GM19395 (cell line): ENCODE measurements around the gene EPB41L2.
A peak's percentile ranks its signal among the peaks of the same experiment; 100 is the strongest.
"Not testable (repeated sequence)": the region's sequence is repeated elsewhere in the genome, so short reads cannot be mapped to it uniquely, and the experiment has no call there.

ENCODE experiments used
- ATAC-seq: cut with Tn5 transposase; IDR thresholded peaks from one replicate; pipeline ENCODE4 v1.9.1; 2021; ENCODE audit warnings: mild to moderate bottlenecking, moderate library complexity; ENCODE audit not compliant: unreplicated experiment

The EPB41L2 gene

DNA sequence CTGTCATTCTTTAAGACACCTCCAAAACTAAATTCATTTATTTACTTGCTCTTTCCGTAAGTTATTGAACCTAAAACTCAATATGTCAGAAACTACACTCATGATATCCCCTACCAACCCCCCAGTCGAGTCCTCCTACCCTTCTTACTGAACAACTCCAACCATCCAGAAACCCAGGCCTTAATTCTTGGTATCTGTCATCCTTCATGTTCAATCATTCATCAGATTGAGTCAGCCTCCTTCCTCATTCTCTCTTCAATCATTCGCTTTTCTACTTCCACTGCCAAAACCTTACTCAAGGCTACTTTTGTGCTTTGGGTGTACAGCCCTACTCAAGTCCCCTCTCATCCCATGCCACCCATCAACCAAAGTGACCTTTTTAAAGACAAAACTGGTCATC, 140.1 kb downstream of the EPB41L2 start:
- no peak for ATAC-seq

DNA sequence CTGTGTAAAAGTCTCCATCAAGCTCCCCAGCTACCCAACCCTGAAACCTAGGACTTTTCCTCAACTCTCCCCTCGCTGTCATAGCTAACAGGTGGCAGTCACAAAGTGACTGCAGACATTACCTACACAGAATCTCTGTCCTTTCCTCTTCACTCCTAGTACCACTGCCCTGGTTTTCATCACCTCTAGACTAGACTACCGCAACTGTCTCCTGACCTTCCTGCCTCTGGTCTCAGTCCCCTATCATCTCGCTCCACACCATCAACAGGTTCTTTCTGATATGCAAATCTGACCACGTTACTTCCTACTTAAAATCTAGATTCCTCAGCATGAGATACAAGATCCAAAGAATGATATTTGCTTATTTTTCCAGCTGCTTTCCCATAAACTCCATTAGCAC, 142.1 kb downstream of the EPB41L2 start:
- no peak for ATAC-seq

DNA sequence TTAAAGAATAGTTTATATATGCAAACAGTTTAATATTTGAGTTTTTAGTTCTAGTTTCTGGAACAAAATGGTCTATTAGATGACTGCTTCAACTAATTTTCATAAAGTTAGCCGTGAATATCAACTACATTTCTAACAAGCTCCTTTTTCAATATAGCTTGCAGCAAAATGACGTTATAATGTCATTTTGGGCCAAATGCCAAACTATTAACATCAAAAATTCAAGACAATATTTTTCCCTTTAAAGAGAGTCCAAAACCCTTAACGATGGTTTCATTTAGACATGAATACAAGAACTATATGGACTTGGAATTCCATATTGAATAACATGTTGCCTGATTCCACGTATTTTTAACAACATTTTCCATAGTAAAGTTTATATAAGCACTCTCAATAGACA, 144.9 kb downstream of the EPB41L2 start:
- ATAC-seq: no peak

DNA sequence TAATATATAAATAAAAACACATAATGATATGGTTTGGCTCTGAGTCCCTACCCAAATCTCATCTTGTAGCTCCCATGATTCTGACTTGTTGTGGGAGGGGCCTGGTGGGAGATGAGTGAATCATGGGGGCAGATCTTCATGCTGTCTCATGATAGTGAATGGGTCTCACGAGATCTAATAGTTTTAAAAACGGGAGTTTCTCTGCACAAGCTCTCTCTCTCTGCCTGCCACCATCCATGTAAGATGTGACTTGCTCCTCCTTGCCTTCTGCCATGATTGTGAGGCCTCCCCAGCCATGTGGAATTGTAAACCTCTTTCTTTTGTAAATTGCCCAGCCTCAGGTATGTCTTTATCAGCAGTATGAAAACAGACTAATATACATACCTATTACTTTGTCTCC, 147.4 kb downstream of the EPB41L2 start:
- not testable (repeated sequence) for ATAC-seq

DNA sequence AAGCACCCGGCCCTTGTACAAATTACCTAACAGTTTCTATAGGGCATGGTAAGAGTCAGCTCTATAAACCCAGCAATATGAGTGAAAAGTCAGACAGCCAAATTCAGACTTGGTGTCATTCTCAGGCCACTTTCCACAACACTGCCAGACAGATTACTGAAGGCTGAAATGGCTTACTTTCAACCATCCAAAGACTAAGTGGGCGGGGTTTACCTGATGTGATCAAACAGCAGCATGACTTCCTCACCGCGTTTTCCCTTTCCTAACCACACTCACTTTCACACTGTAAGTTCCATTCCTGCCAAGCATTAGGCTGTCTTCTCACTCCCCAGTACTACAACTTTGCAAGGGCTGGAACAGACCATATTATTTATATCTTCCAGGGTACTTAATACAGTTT, 149.9 kb downstream of the EPB41L2 start:
- ATAC-seq: peak; percentile 92

DNA sequence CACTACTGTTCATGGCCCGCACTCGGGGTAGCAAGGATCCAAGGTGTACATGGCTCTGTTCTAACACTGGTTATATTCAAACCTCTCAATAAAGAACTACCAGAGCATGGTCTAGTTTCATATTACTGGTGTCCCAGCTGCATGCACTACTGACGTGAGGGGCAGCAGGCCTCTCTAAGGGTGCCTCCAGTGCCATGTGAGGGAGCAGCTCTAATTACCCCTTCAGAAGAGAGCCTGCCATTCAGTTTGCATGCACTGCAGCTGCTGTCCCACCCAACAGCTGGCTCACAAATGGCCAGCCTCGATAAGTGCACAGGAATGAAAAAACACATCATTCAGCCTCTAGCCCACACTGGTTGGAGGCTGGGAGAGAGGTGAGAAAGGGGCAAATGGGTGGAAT, 150.6 kb downstream of the EPB41L2 start:
- no peak for ATAC-seq

DNA sequence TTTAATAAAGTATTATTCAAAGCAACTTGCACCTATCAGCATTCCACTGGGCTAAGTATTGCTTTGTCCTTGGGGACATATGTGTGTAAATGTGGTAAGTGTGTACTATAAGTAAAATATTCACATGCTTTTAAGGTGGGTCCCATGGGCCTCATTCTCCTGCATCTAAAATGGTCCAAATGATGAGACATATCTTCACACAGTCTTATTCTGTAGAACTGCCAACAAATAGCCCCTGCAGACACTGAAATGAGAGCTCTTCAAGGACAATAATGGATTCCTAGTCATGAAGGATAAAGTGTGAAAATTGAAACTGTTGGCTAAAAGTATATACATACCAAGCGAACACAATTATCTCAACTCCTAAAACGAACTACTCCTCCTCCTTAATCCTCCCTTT, 154.1 kb downstream of the EPB41L2 start:
- ATAC-seq: no peak

DNA sequence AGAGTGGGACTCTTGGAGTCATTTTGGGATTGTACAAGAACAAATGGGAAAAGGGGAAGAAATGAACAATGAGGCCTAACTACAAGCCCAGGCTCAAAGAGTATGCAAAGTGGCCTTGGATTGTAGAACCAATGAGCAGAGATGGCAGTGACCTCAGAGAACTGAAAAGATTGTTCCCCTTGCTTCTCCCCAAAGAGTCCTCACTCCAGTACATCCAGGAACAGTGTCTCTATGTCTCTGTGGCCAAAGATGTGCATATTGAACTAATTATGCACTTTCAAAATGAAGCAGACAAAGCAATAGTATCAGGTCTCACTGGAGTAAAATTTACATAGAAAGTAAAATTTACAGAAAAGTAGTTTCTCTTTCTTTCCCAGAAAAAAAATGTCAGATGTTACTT, 154.9 kb downstream of the EPB41L2 start:
- ATAC-seq: peak; percentile 76

DNA sequence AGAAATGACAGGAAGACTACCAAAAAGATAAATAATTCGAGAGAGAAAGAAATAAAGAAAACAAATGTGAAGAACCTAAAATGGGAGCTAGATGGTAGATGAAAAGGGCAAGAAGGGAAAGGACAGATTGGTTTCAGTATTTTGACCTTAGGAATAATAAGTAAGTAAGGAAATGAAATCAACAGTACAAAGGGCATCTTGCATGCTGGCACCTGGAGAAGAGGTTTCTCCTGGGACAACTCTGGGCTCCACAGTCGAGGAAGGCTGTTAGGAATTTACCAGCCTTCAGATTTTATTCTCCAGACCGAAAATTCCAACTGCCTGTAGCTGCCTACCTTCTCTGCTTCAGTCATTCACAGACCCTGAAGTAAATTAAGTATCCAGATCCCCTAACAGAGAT, 155.4 kb downstream of the EPB41L2 start:
- ATAC-seq: no peak

DNA sequence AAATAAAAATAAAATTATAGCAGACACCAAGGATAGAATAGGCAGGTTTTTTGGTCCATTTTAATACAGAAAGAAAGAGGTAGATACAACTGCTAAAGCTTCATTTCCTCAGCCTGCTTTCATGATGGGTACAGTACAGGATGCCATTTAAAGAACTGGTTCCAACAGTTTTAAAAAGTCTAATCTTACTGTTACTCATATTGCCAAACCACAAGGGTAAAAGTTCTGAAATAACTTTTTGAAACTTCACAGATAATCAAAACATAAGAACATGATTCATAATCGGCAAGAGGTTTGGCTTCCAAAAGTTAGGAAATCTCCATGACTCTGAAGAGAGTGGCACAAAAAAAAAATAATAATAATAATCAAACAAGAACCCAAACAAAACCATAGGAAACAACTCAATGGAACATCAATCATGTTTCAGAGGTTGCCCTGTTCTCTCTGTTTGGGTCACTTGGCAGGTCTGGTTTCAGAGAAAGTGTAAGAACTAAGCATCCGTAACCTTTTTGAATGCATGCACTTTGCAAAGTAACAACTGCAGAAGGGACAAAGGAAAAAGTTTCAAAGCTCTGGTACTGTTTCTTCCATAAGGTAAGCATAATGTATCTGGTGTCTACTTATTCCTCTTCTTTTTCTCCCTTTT, 156.2 kb downstream of the EPB41L2 start:
- ATAC-seq: no peak

DNA sequence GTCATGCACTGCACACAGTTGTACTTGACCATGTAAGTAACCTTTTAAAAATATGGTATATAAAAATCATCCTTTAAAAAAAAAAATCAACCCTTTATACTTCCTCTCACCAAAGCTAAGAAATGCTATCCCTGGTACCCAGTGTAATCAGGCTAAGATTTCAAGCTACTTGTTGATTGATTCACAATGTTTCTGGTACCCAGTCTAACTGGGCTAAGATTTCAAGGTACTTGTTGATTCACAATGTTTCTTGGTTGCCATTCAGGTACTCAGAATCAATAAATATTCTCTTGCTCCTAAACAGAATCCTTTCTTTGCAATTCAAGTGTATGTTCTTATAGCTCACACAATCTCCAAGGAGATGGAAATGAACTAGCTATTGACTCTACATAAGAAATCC, 159.4 kb downstream of the EPB41L2 start:
- ATAC-seq: no peak

DNA sequence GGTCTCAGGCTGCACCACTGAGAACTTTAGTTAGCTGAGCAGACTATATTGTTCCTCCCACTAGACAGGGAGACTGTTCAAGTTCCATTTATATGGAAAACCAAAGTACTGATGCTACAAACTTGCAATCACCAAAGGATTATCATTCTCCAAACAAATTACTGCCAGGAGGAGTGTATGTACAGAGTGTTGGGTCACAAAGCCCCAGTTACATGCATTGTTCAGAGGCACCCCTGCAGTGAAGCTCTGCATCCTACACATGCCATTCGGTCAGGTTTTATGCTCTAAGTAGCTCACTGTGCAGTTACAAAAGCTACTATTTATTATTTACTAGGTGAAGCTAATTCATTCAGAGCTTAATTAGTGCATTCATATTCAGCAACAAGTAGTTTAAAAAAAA, 160.0 kb downstream of the EPB41L2 start:
- ATAC-seq: no peak

DNA sequence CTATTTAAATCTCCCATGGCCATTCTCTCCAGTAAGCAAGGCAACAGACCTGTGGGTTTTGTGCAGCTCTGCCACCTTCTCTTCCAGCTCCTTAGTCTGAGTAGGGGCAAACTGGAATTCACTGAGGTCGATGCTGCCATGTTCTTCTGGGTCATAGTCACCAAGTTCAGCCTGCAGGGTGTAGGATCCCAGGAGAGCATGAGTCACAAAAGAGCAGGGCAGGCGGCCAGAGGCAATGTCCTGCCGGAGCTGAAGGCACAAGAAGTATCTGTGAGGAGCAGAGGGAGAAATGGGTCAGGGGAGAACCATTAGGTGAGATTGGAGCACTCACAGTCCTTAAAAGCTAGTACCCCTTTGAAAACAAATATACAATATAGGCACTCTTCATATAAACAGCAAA, 162.1 kb downstream of the EPB41L2 start:
- no peak for ATAC-seq

DNA sequence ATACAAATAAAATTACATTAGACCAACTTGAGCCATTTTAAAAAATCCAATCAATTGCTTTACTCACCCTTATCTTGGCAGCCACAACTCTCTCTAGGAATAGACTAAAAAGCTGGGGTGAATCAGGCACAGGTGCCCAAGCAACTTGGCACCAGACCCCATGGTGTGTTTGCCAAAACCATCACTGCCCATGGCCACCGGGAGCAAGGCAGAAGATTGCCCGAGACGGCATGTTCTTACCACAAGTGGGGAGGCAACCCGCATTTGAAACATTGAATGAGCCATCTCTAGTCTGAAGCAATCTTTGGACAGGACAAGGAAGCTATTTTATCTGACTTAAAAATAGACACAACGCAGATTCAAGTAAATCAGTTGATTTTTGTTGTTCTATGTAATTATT, 166.8 kb downstream of the EPB41L2 start:
- no peak for ATAC-seq

DNA sequence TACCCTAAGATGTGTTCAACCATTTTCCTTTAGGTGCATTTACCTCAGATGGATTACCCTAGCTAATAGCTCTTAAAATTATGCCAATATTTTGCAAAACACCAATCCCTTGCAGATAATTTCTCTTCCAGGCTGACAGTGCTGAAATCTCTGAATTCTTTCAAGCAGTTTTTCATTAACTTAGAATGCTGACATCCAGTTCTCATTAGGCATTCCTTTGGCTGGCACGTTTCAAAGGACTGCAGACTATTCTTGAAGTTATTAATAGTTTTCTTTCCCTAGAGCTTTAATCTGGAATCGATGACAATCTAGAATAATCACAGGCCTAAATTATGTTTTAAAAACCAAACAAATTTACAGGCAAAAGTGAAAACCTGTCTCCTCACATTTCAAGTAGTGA, 167.5 kb downstream of the EPB41L2 start:
- ATAC-seq: no peak

DNA sequence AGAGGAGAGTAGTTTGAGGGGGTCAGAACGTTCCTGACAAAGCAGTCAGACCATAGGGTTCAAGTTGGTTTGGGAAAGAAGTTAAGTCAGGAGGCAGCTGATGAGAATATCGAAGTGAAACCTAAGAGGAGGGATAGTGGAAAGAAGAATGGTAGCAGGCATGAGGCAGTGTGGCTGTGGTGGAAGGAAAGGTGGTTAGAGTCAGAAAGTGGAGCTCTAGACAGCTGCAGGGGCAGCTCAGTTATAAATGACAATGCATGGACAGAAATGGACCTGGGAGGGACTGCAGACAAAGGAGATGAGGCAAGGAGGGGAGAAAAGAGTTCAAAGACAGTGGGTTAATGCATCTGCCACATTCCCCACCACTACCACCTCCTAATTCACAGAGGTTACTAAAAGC, 169.3 kb downstream of the EPB41L2 start:
- no peak for ATAC-seq

DNA sequence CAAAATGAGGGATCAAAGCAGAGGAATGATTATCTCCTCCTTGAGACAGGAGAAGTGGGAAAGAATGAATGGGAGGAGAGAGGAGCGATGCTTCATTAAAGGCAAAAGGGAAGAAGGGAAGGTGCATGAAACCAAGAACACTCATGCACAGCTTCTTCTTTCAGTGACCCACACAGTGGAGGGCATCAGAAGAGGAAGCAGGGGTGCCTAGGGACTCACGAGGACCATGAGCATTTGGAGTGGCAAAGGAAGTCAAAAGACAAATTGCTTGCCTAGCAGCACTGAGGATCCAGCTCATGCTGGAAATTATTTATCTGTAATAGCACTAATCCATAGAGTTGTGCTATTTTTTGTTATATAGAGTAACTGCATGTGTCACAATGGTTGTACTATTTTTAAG, 169.8 kb downstream of the EPB41L2 start:
- ATAC-seq: no peak

DNA sequence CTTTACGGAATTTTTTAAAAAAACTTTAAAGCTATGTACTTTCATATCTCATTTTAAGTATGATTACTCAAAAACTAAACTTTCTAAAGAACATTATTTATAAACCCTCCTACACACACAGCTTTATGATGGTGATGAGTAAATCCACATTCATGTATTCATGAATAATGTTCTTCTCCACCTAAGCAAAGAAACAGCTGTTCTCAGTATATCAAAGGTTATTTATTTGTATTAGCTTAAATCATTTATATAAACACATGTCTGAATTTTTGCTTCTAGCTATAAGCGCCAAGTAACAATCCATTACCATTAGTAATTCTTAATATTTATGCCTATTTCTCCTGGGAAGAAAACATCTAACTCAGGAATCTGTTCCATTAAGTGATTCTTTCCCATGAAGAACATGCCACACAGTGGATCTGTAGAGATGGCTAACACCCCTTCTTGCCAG, 172.5 kb downstream of the EPB41L2 start:
- no peak for ATAC-seq

DNA sequence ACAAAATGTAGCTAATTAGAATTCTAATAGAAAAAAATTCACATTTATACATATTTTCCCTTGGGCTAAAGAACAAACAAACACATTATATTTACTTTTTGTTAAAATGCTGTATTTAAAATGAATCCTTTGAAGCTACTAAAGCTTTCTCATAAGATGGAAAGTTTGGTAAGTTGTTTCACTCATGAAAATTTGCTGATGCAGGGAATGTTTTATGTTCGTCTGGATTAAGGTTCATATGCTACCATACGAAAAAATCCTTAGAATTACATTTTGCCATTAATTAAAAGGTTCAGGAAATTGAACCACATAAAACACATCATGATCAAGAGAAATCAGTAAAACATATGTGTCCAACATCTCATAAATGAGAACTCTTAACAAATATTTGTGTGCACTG, 173.6 kb downstream of the EPB41L2 start:
- ATAC-seq: no peak

DNA sequence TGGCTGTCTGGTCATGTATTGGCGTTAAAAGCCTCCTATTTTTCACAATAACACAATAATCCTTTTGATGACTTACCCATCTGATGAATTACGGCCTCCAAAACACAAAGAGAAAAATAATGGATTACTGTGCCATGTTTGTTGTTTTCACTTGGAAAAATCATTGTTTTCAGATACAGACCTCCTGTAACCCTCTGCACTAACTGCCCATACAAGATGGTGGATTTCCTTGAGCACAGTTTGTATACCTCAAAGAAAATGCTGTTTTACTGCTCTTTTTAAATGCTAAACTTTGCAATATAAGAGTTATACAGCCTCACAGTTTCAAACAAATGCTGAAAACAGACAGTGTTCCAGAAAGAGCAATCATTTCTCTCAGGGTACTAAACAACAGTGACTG, 174.8 kb downstream of the EPB41L2 start:
- ATAC-seq: no peak

DNA sequence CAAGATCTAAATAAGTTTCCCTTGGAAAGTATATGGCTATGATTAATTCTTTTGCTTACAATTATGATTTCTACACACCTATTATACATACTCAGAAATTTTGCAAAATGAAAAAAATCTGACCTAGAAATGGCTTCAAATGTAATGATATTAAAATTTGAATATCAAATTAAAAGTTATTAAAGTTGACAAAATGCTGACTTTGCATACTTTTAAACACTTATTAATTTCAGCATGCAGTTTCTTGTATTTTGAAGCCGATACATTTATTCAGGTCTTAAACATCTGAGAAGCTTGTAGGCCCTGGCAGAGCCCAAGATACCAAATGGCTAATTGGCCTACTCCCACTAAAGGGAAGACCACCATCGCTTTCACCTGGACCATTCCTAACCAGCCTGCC, 176.1 kb downstream of the EPB41L2 start:
- ATAC-seq: no peak

DNA sequence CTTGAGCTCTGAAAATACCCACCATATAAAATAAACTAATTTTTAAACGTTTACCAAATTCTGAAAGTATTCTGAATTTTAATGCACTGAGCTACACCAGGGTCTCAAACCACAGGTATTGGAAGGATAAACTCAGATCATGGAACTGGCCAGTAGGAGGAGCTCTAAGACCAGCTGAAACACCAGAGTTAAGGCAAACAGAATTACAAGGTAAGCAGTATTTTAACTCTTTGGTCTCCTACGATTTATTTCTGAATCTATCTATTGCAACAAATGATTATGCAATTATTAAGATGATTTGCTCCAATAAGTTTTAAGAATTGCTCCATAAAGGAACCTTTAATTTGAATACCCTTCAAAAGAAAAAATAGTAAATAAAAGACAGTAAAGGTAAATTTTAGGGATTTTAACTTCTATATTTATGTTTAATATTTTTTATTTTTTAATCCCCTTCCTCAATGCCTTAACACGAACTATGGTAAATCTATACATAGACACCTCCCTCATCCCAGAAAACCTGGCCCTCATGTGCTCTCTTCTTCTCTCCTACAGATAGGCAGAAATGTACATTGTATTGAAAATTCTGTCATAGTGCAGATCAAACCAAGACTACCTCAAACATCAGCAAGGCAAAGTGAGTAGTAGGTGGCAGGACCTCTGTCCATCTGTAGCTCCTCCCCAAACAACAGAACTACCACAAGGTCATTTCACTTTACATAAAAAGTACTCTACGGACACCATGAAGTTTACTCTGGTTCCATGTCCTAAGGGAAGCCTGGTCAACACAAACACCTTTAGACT, 177.5 kb downstream of the EPB41L2 start:
- peak; percentile 92 for ATAC-seq

DNA sequence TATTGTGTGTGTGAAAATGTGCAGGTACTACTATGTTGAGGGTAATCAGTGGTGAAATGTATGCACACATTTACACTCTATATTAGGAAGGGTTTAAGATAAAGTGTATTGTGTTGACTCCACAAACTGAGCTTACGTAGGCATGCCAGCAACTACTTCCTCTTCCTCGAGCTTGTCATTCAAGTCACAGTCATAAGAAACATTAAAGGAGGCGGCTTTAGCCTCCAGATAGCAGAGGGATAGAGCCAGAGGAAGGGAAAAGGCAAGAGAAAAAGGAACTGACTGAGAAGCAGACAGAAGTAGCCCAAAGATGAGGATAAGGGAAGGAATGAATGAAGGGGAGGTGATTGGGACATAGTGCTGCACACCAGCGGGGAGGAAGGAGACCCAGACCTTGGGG, 180.7 kb downstream of the EPB41L2 start:
- ATAC-seq: no peak
